ENCODE data around the gene CAMK1.

The CAMK1 gene

GRCh38 chr3:9792405-9793160 is 22.8 kb upstream of the CAMK1 start, which contains the start of the genes ARPC4 and TADA3:
ARPC4 (plus strand) TSS chr3:9793082; CDS start chr3:9793122, 40 bp downstream.
TADA3 (minus strand) TSS chr3:9792473; CDS start chr3:9791466, 1,007 bp downstream.
- H3K4me3 ChIP-seq (ENCODE audit: insufficient read length, low read depth) = peak within 1 kb of the TSS; percentile 93
- peak within 1 kb of the TSS; percentile 87 for H3K9ac ChIP-seq (ENCODE audit: insufficient read length, low read depth)
- peak; percentile 95 for DNase-seq (ENCODE audit: low read depth, low spot score)
- no peaks in the 10 kb centered on the region for H3K27me3 ChIP-seq (ENCODE audit: insufficient read depth, insufficient read length)
- no peaks in the 10 kb centered on the region for H3K9me3 ChIP-seq (ENCODE audit: insufficient read depth, low read length)
- TF ChIP-seq ZNF274 (IDR thresholded peaks at IDR 0.05; ENCODE audit: low read depth, low read length) = no peak
- TF ChIP-seq SUZ12 (IDR thresholded peaks at IDR 0.05; ENCODE audit: extremely low read depth, insufficient read depth, insufficient read length) = no peak
- TF ChIP-seq YY1 (IDR thresholded peaks at IDR 0.05; ENCODE audit: insufficient read depth, insufficient read length) = no peak
- H3K36me3 ChIP-seq (ENCODE audit: insufficient read depth, insufficient read length, low read length) = peaks cover 58% of the 10 kb centered on the region
- H3K4me1 ChIP-seq (ENCODE audit: insufficient read depth, insufficient read length) = no peaks in the 10 kb centered on the region

DNA sequence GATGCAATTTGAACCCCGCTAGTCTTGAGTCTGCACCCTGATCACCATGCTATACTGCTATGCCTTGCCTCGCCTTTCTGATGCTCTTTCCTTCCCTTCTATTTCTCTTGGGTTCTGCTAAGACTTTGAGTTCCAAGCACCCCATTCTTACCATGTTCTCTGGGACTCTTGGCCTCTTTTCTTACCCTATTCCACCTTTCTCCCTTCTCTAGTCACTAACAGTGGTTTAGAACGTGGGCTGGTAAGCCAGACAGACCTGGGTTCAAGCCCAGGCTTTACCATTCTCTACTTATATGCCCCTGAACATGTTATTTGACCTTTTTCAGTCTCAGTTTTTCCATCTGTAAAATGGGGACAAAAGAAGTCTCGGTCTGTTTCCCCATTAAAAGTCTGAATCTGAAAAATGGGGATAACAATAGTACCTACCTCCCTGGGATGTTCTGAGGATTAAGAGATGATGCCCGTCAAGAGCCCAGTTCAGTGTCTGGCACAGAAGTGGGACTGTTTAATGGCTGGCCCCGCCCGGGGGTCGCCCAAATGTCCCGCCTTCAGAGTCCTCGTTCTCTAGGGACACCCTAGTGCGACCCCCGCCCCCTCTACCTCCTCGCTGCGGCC is 22.1 kb upstream of the CAMK1 start:
- Histone ChIP-seq H3K9ac (ENCODE audit: insufficient read length, low read depth) (peak overlapping the region; percentile 87), H3K27me3 (ENCODE audit: insufficient read depth, insufficient read length) (no peaks in the 10 kb centered on the region), H3K4me3 (ENCODE audit: insufficient read length, low read depth) (peak overlapping the region; percentile 93), H3K9me3 (ENCODE audit: insufficient read depth, low read length) (no peaks in the 10 kb centered on the region), H3K36me3 (ENCODE audit: insufficient read depth, insufficient read length, low read length) (peaks cover 58% of the 10 kb centered on the region), H3K4me1 (ENCODE audit: insufficient read depth, insufficient read length) (no peaks in the 10 kb centered on the region)
- no peak for DNase-seq (ENCODE audit: low read depth, low spot score)
- TF ChIP-seq ZNF274 (IDR thresholded peaks at IDR 0.05; ENCODE audit: low read depth, low read length) = no peak
- TF ChIP-seq YY1 (IDR thresholded peaks at IDR 0.05; ENCODE audit: insufficient read depth, insufficient read length) = no peak
- TF ChIP-seq SUZ12 (IDR thresholded peaks at IDR 0.05; ENCODE audit: extremely low read depth, insufficient read depth, insufficient read length) = no peak

- Histone ChIP-seq H3K4me3 (ENCODE audit: insufficient read length, low read depth) (no peak overlapping the region), H3K9ac (ENCODE audit: insufficient read length, low read depth) (peak overlapping the region; percentile 87), H3K4me1 (ENCODE audit: insufficient read depth, insufficient read length) (no peaks in the 10 kb centered on the region), H3K27me3 (ENCODE audit: insufficient read depth, insufficient read length) (no peaks in the 10 kb centered on the region), H3K36me3 (ENCODE audit: insufficient read depth, insufficient read length, low read length) (peaks cover 59% of the 10 kb centered on the region), H3K9me3 (ENCODE audit: insufficient read depth, low read length) (no peaks in the 10 kb centered on the region)
- TF ChIP-seq ZNF274 (IDR thresholded peaks at IDR 0.05; ENCODE audit: low read depth, low read length) = no peak
- no peak for TF ChIP-seq YY1 (IDR thresholded peaks at IDR 0.05; ENCODE audit: insufficient read depth, insufficient read length)
- no peak for TF ChIP-seq SUZ12 (IDR thresholded peaks at IDR 0.05; ENCODE audit: extremely low read depth, insufficient read depth, insufficient read length)
- DNase-seq (ENCODE audit: low read depth, low spot score) = no peak
Measured at GRCh38 chr3:9791127-9791526, 21.4 kb upstream of the CAMK1 start.

DNA sequence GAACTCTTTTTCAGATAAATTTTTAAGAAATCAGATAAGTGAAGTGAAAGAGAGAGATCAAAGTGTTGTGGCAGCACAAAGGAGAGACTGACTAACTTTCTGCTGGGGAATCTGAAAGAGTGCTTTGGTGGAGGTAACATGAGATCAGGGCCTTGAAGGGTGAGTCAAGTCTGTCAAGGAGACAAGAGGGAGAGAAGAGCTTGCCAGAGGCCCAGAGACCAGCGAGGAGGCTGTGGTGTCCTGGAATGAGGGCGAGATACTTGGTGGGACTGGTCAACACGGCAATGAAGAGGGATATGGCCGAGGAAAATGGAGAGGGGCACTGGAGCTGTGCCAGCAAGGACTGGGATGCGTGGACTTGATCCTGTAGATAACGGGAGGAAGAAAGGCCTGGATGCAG is 18.0 kb upstream of the CAMK1 start:
- Histone ChIP-seq H3K9ac (ENCODE audit: insufficient read length, low read depth) (no peak overlapping the region), H3K4me1 (ENCODE audit: insufficient read depth, insufficient read length) (peaks cover 4% of the 10 kb centered on the region), H3K27me3 (ENCODE audit: insufficient read depth, insufficient read length) (no peaks in the 10 kb centered on the region), H3K4me3 (ENCODE audit: insufficient read length, low read depth) (no peak overlapping the region), H3K9me3 (ENCODE audit: insufficient read depth, low read length) (no peaks in the 10 kb centered on the region), H3K36me3 (ENCODE audit: insufficient read depth, insufficient read length, low read length) (peaks cover 72% of the 10 kb centered on the region)
- TF ChIP-seq SUZ12 (IDR thresholded peaks at IDR 0.05; ENCODE audit: extremely low read depth, insufficient read depth, insufficient read length) (no peak), YY1 (IDR thresholded peaks at IDR 0.05; ENCODE audit: insufficient read depth, insufficient read length) (no peak), ZNF274 (IDR thresholded peaks at IDR 0.05; ENCODE audit: low read depth, low read length) (no peak)
- DNase-seq (ENCODE audit: low read depth, low spot score) = no peak

GRCh38 chr3:9786825-9787669 is 17.3 kb upstream of the CAMK1 start:
- no peak for TF ChIP-seq ZNF274 (IDR thresholded peaks at IDR 0.05; ENCODE audit: low read depth, low read length)
- TF ChIP-seq SUZ12 (IDR thresholded peaks at IDR 0.05; ENCODE audit: extremely low read depth, insufficient read depth, insufficient read length) = no peak
- TF ChIP-seq YY1 (IDR thresholded peaks at IDR 0.05; ENCODE audit: insufficient read depth, insufficient read length) = no peak
- no peak overlapping the region for H3K4me3 ChIP-seq (ENCODE audit: insufficient read length, low read depth)
- H3K27me3 ChIP-seq (ENCODE audit: insufficient read depth, insufficient read length) = no peaks in the 10 kb centered on the region
- peaks cover 78% of the 10 kb centered on the region for H3K36me3 ChIP-seq (ENCODE audit: insufficient read depth, insufficient read length, low read length)
- DNase-seq (ENCODE audit: low read depth, low spot score) = no peak
- H3K9me3 ChIP-seq (ENCODE audit: insufficient read depth, low read length) = no peaks in the 10 kb centered on the region
- no peak overlapping the region for H3K9ac ChIP-seq (ENCODE audit: insufficient read length, low read depth)
- H3K4me1 ChIP-seq (ENCODE audit: insufficient read depth, insufficient read length) = peaks cover 4% of the 10 kb centered on the region

DNA sequence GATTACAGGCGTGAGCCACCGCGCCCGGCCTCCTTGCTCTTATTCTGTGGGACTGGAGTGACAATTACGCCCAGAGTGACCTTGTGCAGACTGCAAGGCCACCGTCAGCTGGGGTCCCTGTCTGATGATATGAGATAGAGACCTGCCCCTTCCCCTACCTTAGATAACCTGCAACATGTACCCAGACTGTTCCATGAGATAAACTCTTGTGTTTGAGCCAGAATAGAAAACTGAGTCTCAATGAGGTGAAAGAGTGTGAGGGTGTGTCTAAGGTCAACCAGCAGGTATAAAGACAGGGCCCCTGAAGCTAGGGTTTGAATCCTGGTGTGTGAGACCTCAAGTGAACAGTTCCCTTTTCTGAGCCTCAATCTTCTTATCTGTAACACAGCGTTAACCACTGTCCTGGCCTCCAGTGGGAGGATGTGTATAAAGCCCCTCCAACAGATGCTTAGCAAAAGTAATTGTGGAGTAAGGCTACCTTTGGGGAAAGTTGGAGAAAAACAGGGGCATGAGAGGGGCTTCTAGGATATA is 16.5 kb upstream of the CAMK1 start:
- H3K36me3 ChIP-seq (ENCODE audit: insufficient read depth, insufficient read length, low read length) = peaks cover 81% of the 10 kb centered on the region

More for the DNA sequence above, 16.5 kb upstream of the CAMK1 start:
- Histone ChIP-seq H3K9me3 (ENCODE audit: insufficient read depth, low read length) (no peaks in the 10 kb centered on the region), H3K27me3 (ENCODE audit: insufficient read depth, insufficient read length) (no peaks in the 10 kb centered on the region), H3K4me3 (ENCODE audit: insufficient read length, low read depth) (no peak overlapping the region), H3K4me1 (ENCODE audit: insufficient read depth, insufficient read length) (peaks cover 4% of the 10 kb centered on the region), H3K9ac (ENCODE audit: insufficient read length, low read depth) (no peak overlapping the region)
- TF ChIP-seq SUZ12 (IDR thresholded peaks at IDR 0.05; ENCODE audit: extremely low read depth, insufficient read depth, insufficient read length) (no peak), ZNF274 (IDR thresholded peaks at IDR 0.05; ENCODE audit: low read depth, low read length) (no peak), YY1 (IDR thresholded peaks at IDR 0.05; ENCODE audit: insufficient read depth, insufficient read length) (no peak)
- DNase-seq (ENCODE audit: low read depth, low spot score) = no peak
